Measurements from ENCODE around the gene ZIC4.

Gene ZIC4

GRCh38 chr3:147414390-147415138 lies 8.2 kb upstream of the ZIC4 start:
- in situ Hi-C loops (cut with MboI; ENCODE audit: low pct_unique_long_range_greater_than_20kb, low sequenced_read_pairs, unreplicated experiment), result no loop called here
- TF ChIP-seq CTCF (IDR thresholded peaks at IDR 0.05; ENCODE audit: extremely low read depth, insufficient read depth, missing control alignments), result no peak
- no peak for DNase-seq (ENCODE audit: low spot score)

- no peak for DNase-seq (ENCODE audit: low spot score)
- no peak for TF ChIP-seq CTCF (IDR thresholded peaks at IDR 0.05; ENCODE audit: extremely low read depth, insufficient read depth, missing control alignments)
- in situ Hi-C loops (cut with MboI; ENCODE audit: low pct_unique_long_range_greater_than_20kb, low sequenced_read_pairs, unreplicated experiment), result no loop called here
These were observed 7.5 kb upstream of the ZIC4 start for GRCh38 chr3:147413686-147414389.

GRCh38 chr3:147412917-147413685 lies 6.8 kb upstream of the ZIC4 start:
- no peak for DNase-seq (ENCODE audit: low spot score)
- TF ChIP-seq CTCF (IDR thresholded peaks at IDR 0.05; ENCODE audit: extremely low read depth, insufficient read depth, missing control alignments), result no peak
- in situ Hi-C loops (cut with MboI; ENCODE audit: low pct_unique_long_range_greater_than_20kb, low sequenced_read_pairs, unreplicated experiment), result no loop called here

- in situ Hi-C loops (cut with MboI; ENCODE audit: low pct_unique_long_range_greater_than_20kb, low sequenced_read_pairs, unreplicated experiment), result no loop called here
- no peak for TF ChIP-seq CTCF (IDR thresholded peaks at IDR 0.05; ENCODE audit: extremely low read depth, insufficient read depth, missing control alignments)
- no peak for DNase-seq (ENCODE audit: low spot score)
These were observed 6.0 kb upstream of the ZIC4 start for GRCh38 chr3:147412261-147412916.

- in situ Hi-C loops (cut with MboI; ENCODE audit: low pct_unique_long_range_greater_than_20kb, low sequenced_read_pairs, unreplicated experiment), result no loop called here
- no peak for DNase-seq (ENCODE audit: low spot score)
- TF ChIP-seq CTCF (IDR thresholded peaks at IDR 0.05; ENCODE audit: extremely low read depth, insufficient read depth, missing control alignments), result no peak
These were observed 5.5 kb upstream of the ZIC4 start for GRCh38 chr3:147411815-147412241.

GRCh38 chr3:147411238-147411814 lies 5.0 kb upstream of the ZIC4 start:
- in situ Hi-C loops (cut with MboI; ENCODE audit: low pct_unique_long_range_greater_than_20kb, low sequenced_read_pairs, unreplicated experiment), result no loop called here
- no peak for TF ChIP-seq CTCF (IDR thresholded peaks at IDR 0.05; ENCODE audit: extremely low read depth, insufficient read depth, missing control alignments)
- DNase-seq (ENCODE audit: low spot score), result no peak

Measured in GM13977 (cell line).